GM19238 (cell line): ENCODE data around the gene ZNF319.
"Not testable (repeated sequence)": the region's sequence is repeated elsewhere in the genome, so short reads cannot be mapped to it uniquely, and the experiment has no call there.

Experiments
- DNase-seq: peaks from one replicate; pipeline ENCODE4 v3.0.0; 2011; ENCODE audit warnings: low spot score; ENCODE audit not compliant: insufficient read length

The ZNF319 gene

DNA sequence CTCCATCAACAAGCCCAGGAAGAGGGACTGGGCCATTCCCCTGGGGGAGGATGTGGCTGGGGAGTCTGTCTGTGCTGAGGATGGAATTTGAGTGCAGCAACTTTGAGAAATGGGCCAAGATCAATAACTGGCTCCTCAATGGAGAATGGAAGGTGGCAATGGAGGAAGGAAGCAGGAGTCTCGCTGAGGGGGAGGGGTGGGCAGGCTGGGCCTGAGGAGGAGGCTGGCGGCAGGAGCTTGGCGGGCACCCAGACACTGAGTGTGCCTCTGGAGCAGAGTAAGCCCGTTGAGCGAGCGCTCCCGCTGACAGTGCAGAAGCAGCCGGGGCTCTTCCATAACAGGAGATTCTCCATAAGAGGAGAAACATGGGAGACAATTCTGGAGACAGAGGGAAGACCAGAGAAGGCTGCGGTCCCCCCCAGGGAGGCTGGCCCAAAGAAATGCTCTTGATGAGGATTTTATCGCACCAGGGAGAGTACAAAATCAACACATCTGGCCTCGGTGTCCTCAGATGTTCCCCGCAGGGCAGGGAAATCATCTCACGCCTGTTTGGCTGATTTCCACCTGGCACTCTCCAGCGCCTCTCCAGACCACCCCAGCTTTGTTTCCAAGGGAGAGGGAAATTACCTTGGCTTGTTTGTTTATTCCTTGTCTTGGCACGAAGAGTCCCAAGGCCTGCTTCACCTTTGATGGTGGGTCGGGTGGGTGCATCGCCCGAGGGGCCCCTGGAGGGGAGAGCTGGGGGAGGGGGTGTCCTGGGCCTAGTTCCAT lies 22.3 kb upstream of the ZNF319 start:
- no peak for DNase-seq

DNA sequence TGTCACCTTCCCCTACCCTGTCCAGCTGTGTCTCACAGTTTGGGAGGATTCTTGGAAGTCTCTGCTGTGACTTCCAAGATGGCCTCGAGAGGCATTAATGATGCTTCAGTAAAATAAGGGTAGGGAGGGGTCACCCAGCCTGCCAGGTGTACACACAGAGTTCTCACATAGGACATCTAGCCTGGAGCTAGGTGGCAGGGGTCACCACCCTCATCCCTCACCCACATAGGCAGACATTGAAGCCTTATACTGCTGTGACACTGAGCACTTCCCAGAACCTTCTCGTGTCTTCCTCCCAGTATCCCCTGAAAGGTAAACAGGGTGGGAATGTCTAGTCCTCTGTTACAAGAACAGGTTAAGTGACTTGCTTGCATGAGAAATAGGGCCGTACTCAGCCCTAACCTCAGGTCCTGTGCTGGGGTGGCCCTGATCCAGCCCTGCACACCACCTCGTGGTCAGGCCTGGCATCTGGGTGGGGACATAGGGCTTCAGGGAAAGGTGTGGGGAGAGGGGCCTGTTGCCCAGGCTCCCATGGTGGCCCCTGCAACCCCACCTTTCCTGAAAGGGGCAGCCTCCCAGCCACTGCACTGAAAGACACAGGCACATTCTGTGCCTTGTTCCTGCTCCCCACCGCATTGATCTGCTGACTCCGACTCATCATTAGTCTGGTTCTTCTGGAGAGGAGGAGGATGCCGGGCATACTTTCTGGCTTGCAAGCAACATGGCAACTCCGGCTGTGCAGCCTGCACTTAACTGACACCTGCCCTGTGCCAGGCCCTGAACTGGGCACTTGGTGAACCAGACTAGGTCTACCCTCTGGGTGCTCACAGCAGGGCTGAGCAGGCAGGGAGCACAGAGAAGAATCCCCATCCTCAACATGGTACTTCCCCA lies 21.4 kb upstream of the ZNF319 start:
- no peak for DNase-seq

- DNase-seq, result no peak
Measured at GRCh38 chr16:58020628-58021521, 20.4 kb upstream of the ZNF319 start.

DNA sequence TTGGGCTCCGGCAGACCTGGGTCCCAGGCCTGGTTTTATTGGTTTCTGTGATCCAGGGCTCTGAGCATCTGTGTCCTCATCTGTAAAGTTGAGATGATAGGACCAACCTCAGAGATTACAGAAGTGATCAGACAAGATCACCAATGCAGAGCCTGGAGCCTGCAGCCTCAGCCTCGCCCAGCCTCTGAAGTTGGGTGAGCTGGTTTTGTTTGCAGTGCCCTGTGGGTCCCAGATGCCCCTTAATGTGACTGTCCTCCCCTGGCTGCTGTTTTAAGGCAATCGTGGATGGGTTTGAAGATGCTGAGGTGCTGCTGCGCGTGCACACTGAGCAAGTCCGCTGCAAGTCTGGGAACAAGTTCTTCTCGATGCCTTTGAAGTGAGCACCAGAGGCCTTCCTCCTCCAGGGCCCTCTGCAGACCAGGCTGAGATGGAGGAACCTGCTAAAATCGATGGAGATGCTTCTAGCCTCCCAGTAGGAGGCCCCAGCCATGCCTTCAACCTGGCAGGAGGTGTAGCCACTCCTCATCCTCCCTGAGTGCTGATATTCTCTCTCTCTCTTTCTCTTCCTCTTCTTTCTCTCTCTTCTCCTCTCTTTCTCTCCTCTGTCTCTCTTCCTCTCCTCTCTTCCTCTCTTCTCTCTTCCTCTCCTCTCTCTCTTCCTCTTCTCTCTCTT lies 19.5 kb upstream of the ZNF319 start:
- no peak for DNase-seq

DNA sequence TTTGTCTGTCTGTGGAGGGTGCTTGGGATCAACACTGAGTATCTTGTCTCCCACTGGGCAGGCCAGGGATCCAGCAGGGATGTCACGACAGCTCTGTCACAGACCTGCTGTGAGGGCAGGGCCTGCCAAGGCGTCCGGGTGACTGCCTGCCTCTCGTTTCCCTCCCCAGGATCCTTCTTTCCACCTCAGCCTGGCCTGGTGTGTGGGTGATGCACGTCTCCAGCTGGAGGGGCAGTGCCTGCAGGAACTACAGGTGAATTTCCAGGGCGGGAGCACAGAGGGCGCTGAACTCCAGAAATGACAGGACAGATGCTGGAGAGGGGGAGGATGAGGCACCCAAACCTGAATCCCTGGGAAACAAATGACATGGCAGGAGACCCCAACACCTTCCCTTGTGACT lies 18.3 kb upstream of the ZNF319 start:
- DNase-seq, result no peak

- DNase-seq, result no peak
Measured at GRCh38 chr16:58016840-58017446, 16.5 kb upstream of the ZNF319 start.

DNA sequence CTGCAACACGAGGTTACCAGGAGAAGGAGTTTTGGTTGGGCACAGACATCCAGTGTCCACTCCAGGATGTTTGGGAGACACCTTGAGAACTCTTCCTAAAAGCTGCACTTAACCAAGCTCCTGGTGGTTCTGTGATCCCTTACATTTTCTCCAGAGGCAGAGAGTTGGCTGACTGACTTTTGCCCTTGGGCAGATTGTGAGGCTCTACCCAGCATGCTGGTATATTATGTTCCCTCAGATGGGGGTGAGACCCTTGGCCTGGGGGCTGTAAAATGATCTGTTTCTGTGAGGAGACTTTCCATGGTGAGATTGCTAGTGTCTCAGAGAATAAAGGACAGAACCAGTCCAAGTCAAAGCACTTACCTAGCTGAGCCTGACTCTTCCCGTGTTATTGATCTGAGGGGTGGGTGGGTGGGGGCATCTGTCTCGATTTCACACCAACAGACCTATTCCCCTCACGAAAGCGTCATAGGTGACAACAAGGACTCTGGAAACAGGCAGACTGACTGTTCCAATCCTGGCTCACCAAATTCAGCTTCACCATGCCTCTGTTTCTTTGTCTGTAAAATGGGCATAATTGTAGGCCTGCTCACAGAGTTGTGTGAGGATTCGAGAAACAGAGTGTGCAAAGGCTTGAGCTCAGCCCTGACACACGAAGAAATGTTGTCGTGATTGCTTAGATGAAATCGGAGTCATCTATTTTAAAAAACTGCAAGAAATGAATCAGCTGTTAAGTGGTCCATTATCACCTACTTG lies 12.9 kb upstream of the ZNF319 start:
- no peak for DNase-seq

- no peak for DNase-seq
Measured at GRCh38 chr16:58012481-58012880, 12.0 kb upstream of the ZNF319 start.

GRCh38 chr16:58011652-58012051 lies 11.2 kb upstream of the ZNF319 start:
- DNase-seq, result no peak

DNA sequence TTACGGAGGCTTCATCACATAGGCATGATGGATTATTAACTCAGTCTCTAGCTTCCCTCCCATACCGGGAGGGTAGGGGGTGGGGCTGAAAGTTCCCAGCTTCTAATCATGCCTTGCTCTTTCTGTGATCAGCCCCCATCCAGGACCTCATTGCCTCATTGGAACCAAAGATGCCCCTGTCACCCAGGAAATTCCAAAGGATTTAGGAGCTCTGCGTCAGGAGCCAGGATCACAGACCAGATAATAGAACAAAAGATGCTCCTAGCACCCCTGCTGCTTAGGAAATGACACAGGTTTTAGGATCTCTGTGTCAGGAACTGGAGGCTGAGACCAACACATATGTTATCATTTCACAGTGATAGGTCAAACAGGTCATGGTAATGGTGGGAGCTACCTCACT lies 10.4 kb upstream of the ZNF319 start:
- DNase-seq, result no peak

- DNase-seq, result no peak
Measured at GRCh38 chr16:58009856-58010416, 9.5 kb upstream of the ZNF319 start.

DNA sequence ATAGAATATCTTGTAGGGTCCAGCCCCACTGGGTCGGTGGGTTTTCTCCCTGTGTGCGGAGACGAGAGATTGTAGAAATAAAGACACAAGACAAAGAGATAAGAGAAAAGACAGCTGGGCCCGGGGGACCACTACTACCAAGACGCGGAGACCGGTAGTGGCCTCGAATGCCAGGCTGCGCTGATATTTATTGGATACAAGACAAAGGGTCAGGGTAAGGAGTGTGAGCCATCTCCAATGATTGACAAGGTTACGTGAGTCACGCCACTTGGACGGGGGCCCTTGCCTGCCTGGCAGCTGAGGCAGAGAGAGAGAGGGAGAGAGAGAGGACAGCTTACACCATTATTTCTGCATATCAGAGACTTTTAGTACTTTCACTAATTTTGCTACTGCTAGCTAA lies 4.3 kb upstream of the ZNF319 start:
- DNase-seq, result not testable (repeated sequence)

- no peak for DNase-seq
Measured at GRCh38 chr16:58002936-58003335, 2.5 kb upstream of the ZNF319 start.

GRCh38 chr16:58002416-58002800 lies 1.9 kb upstream of the ZNF319 start:
- no peak for DNase-seq

DNA sequence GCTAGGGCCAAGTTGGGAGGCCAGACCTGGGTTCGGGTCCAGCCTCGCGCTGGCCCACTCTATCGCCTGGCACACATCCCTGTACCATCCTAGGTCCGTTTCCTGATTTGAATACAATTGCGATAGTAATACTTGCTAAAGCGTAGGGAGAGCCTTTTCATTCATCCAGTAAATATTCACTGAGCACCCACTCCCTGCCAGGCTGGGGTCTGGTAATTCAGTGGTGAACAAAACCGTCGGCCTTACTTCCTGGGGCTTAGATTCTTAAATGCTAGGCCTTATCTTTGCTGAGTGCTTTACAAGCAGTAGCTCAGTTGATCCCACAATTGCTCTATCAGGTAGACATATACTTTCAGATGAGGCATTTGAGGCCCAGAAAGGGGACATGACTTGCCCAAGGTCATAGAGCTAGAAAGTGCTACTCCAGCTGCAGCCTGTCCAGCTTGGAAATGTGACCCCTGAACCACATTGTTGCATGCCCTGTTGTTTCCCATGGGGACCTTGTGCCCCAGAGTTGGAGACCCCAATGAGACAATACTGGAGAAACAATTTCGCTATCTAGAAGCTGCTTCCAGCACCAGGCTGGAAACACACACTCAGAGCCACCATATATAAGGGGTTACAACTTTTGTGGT lies 1.4 kb upstream of the ZNF319 start:
- no peak for DNase-seq

GRCh38 chr16:58000706-58001676 lies 519 bp upstream of the ZNF319 start, which contains the start of gene USB1:
TSS of gene USB1 (plus strand) at chr16:58001407. CDS start at chr16:58001484, 77 bp downstream.
- peak; percentile 99 for DNase-seq

GRCh38 chr16:57999366-57999970 lies 1.0 kb downstream of the ZNF319 start:
- DNase-seq, result peak; percentile 39
